Cardiac fibroblast (primary cell): ENCODE results near the gene NDUFA8.

Experiments used
- DNase-seq, 2 donors: peaks; one replicate each; pipeline versions ENCODE4 v3.0.0 to v3.0.0-alpha.2; 2010; ENCODE audit warnings: low read depth in 2 of 2
- H3K4me3 ChIP-seq, 2 donors: replicated peaks in 1 of 2; 1 replicate in 1 of 2; 2 replicates in 1 of 2; pipeline ENCODE4 v1.5.1; 2011; ENCODE audit warnings: low read depth in 2 of 2, low read length in 2 of 2, mild to moderate bottlenecking in 2 of 2, moderate library complexity in 1 of 2
- TF ChIP-seq, protein P1 (sequence below): IDR thresholded peaks from one replicate; pipeline ENCODE4 v1.5.1; 2011; ENCODE audit warnings: low read depth, mild to moderate bottlenecking, low read length, inconsistent platforms

The NDUFA8 gene

DNA sequence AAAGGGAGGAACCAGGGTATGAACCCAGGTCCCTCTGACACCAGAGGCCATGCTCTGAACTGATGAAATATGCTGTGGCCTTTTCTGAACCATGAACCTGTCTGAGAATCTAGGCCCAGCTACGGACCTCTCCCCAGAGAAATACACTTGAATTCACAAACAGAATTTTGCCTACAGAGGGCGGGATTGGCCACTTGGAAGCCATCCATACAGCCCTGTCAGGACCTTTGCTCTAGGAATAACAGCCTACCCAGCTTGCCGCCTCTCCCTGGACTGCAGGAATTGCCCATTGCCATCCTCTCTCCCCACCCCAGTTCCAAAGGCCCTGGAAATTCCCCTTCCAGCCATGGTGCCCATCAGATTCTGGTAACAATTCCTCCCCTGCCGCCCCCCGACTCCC lies 26.7 kb upstream of the NDUFA8 start:
- TF ChIP-seq, protein P1, sequence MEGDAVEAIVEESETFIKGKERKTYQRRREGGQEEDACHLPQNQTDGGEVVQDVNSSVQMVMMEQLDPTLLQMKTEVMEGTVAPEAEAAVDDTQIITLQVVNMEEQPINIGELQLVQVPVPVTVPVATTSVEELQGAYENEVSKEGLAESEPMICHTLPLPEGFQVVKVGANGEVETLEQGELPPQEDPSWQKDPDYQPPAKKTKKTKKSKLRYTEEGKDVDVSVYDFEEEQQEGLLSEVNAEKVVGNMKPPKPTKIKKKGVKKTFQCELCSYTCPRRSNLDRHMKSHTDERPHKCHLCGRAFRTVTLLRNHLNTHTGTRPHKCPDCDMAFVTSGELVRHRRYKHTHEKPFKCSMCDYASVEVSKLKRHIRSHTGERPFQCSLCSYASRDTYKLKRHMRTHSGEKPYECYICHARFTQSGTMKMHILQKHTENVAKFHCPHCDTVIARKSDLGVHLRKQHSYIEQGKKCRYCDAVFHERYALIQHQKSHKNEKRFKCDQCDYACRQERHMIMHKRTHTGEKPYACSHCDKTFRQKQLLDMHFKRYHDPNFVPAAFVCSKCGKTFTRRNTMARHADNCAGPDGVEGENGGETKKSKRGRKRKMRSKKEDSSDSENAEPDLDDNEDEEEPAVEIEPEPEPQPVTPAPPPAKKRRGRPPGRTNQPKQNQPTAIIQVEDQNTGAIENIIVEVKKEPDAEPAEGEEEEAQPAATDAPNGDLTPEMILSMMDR, result no peak

DNA sequence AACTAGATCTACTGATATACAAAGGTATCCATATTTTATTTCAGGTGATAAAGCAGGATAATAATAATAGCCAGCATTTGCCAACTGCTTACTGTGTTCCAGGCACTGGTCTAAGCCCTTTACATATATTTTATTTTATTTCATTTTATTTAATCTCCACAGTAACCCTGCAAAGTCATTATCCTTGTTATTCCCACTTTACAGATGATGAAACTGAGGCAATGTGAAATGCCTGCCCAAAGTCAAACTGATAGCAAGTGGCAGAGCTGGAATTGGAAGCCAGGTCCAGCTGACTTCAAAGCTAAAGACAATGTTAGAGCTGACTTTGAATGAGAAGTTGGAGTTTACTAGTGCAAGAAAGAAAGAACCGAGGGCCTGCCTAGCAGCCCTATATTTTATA lies 25.0 kb upstream of the NDUFA8 start:
- TF ChIP-seq, protein P1, result no peak
- no peak overlapping the region for H3K4me3 ChIP-seq
- DNase-seq, result no peak

More for the DNA sequence above, 26.7 kb upstream of the NDUFA8 start:
- H3K4me3 ChIP-seq, result no peak overlapping the region
- DNase-seq, result no peak

DNA sequence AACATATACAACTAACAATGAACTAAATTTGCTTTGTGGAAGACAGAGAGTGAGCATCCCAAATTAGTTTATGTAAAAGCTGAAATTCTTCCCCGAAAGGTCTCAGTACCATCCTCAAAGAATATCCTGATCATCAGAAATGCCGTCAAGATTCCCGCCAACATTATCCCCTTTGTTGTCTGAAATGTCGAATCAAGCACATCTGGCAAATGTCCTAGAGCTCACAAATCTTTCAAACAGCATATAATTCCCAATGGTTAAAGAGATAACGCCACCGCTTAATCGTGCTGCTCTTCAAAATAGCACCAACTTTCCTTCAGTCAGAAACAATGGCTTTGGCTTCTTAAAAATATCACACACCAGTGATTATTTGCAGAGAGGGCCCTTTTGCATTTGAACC lies 23.9 kb upstream of the NDUFA8 start:
- H3K4me3 ChIP-seq, result no peak overlapping the region
- DNase-seq, result no peak
- TF ChIP-seq, protein P1, result no peak

DNA sequence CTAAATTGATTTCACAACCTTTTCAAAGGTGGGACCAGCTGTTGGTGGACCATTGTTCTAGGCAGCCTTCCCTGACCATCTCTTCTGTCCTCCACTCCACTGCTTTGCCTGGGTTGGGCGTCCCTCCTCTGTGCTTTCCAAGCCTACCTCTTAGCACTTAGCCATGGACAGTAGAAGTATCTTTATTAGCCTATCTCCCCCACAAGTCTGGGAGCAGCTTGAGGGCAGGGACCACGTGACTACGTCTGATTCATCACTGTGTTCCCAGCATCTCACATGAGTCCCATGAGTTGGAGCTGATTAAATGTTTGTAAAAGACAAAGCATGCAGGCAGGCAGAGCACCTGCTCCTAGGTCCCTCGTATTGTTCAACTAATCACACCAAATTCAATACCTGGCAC lies 21.1 kb upstream of the NDUFA8 start:
- DNase-seq, result peak; percentile 78 to 83

DNA sequence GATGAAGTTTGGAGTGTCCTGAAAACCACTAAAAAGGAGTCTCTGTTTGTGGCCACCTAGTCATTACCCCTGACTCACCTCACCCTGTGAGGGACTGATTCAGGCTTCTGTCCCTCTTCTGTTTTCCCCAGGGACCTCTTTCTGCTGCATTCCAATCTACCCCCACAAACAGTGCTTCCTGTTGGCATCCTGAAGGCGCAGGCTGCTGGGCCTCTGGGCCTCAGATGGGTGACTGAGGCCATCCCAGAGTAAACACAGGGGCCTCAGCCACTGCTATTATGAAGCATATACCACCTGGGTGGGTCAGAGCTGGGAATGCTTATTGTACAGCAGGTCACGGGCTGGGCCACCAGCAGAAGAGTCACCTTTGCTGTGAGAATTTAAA lies 20.1 kb upstream of the NDUFA8 start:
- peak; percentile 25 to 53 for DNase-seq
- no peak overlapping the region for H3K4me3 ChIP-seq
- TF ChIP-seq, protein P1, result no peak

More for the DNA sequence above, 21.1 kb upstream of the NDUFA8 start:
- no peak overlapping the region for H3K4me3 ChIP-seq
- TF ChIP-seq, protein P1, result no peak

DNA sequence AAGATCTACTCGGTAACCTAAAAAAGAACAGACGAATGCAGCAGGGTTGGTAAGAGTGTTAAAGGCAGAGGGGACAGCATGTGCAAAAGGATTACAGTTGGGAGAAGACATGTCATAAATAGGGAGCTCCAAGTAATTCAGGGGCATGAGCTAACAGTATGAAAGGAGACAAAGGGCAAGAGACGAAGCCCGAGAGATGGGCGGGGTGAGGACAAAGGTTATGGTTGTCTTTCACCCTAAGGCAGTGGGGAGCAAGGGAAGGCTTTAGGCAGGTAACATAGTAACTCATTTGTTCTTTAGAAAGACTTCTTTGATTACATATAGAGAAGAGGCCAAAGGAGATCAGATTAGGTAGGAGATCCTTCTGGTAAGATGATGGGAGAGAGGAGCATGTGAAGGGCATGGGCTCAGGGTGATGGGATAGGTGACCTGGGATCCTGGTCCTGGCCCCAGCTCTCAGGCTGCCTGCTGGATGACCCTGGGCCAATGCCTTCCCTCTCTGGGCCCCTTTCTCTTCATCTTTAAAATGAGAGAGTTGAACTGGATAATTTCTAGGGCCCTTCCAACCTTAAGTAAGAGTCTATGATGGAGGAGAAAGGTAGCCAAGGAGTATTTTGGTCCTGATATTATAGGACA lies 19.6 kb upstream of the NDUFA8 start:
- no peak for DNase-seq
- TF ChIP-seq, protein P1, result no peak

DNA sequence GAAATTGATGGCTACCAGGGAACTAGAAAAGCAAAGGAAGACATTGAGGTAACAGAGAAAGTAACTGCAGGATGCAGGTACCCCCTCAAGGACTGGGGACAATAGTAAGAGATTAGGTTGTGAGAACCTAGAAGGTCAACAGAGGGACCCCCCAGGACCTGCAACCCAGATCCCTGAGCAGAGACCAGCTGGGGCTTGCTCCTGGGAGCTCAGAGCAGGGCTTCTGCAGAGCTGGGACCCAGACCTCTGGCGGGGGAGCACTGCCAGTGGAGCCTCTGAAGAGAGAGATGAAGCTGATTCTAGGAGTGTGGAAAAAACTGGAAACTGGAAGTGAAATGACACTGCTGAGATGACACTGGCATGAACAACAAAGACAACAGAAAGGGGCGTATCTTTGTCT lies 17.3 kb upstream of the NDUFA8 start:
- H3K4me3 ChIP-seq, result no peak overlapping the region
- TF ChIP-seq, protein P1, result no peak
- no peak for DNase-seq

More for the DNA sequence above, 19.6 kb upstream of the NDUFA8 start:
- no peak overlapping the region for H3K4me3 ChIP-seq
